Body of pancreas (tissue), 4 donors: ENCODE data around the gene TENT4A. TPM values are rescaled to one million over a fixed set of nuclear protein-coding genes. Genes with fewer than 3 reads are reported as not detected.

Source experiments
- ATAC-seq: fragments of 150-250 bp; one replicate; pipeline ENCODE4 v1.9.1; 2016
- DNase-seq, 4 donors: peaks; one replicate each; pipeline ENCODE4 v3.0.0-alpha.2; 2019
- H3K27ac ChIP-seq, 4 donors: fragments of 200-600 bp; sonication (generic); 1 replicate in 3 of 4; 2 replicates in 1 of 4; pipeline versions ENCODE4 v1.5.1 to v1.6.1; 2016 to 2019; ENCODE audit warnings: mild to moderate bottlenecking in 1 of 4, mixed read lengths in 1 of 4, moderate library complexity in 1 of 4
- H3K27me3 ChIP-seq, 2 donors: fragments of 200-600 bp; sonication (generic); one replicate each; pipeline ENCODE4 v1.6.0; 2016; ENCODE audit warnings: mild to moderate bottlenecking in 1 of 2
- H3K36me3 ChIP-seq, 2 donors: fragments of 200-600 bp; sonication (generic); replicated peaks in 1 of 2; 2 replicates each; pipeline ENCODE4 v1.5.1; 2016; ENCODE audit warnings: low read depth in 2 of 2; ENCODE audit not compliant: insufficient read depth in 1 of 2
- H3K4me1 ChIP-seq: fragments of 200-600 bp; sonication (generic); one replicate; pipeline ENCODE4 v1.6.0; 2016
- H3K4me3 ChIP-seq, 2 donors: fragments of 200-600 bp; sonication (generic); 1 replicate in 1 of 2; 2 replicates in 1 of 2; pipeline ENCODE4 v1.5.1; 2016 to 2019
- H3K9me3 ChIP-seq, 3 donors: fragments of 200-600 bp; sonication (generic); 1 replicate in 2 of 3; 2 replicates in 1 of 3; pipeline ENCODE4 v1.5.1; 2016
- POLR2A ChIP-seq, 3 donors: fragments of 450-650 bp; IDR thresholded peaks; one replicate each; pipeline ENCODE4 v1.6.1; 2016; ENCODE audit warnings: antibody characterized with exemption in 3 of 3, mild to moderate bottlenecking in 2 of 3
- WGBS, 2 donors: methylation state at CpG; one replicate each; pipeline ENCODE4 v1.1.5; 2017; 5-methylcytosine and 5-hydroxymethylcytosine counted together
- intact Hi-C: fragments of 100-400 bp; cut with DNase I; formaldehyde crosslinking; loops from one replicate; pipeline ENCODE4 v1.15.1; 2023
- total RNA-seq, 2 donors: library from RNA; depleted of rRNA; stranded (reverse); fragments of >200 nt; gene quantifications; one replicate each; pipeline ENCODE4 v1.1.0, GENCODE V29; 2016
- TF ChIP-seq, protein P1 (sequence below), 7 experiments: fragments of 450-650 bp in 4 of 7; fragments of 200-600 bp in 3 of 7; sonication (generic) in 3 of 7; IDR thresholded peaks; one replicate each; pipeline ENCODE4 v1.5.1; 2016 to 2019; ENCODE audit warnings: antibody characterized with exemption in 7 of 7

Gene TENT4A
- total RNA-seq, 2 donors from 2014 or later = 11.9 to 27.7 TPM

DNA sequence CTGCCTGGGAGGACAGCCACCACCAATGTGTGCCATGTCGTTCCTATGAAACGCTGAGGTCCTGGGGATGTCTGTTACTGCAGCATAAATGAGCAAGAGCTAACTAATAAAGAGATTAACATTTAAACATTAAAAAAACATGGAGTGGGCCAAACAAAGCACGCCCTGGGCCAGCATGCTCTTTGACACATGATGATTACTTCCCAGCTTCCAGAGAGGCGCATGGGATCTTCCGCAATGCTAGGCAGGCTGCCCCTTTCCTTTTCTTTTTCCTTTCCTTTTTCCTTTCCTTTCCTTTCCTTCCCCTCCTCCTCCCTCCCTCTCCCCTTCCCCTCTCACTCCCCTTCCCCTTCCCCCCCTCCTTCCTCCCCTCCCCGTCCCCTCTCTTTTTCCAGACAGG, 10.6 kb upstream of the TENT4A start:
- no peak for DNase-seq
- Histone ChIP-seq H3K4me1 (peaks cover 12% of the 10 kb centered on the region), H3K9me3 (no peaks in the 10 kb centered on the region), H3K36me3 (no peaks in the 10 kb centered on the region), H3K4me3 (no peak overlapping the region), H3K27me3 (no peaks in the 10 kb centered on the region), H3K27ac (no peak overlapping the region)
- 82 to 95% methylated on average over 5 to 6 of the region's 6 CpGs for WGBS, 2 donors
- TF ChIP-seq, protein P1, sequence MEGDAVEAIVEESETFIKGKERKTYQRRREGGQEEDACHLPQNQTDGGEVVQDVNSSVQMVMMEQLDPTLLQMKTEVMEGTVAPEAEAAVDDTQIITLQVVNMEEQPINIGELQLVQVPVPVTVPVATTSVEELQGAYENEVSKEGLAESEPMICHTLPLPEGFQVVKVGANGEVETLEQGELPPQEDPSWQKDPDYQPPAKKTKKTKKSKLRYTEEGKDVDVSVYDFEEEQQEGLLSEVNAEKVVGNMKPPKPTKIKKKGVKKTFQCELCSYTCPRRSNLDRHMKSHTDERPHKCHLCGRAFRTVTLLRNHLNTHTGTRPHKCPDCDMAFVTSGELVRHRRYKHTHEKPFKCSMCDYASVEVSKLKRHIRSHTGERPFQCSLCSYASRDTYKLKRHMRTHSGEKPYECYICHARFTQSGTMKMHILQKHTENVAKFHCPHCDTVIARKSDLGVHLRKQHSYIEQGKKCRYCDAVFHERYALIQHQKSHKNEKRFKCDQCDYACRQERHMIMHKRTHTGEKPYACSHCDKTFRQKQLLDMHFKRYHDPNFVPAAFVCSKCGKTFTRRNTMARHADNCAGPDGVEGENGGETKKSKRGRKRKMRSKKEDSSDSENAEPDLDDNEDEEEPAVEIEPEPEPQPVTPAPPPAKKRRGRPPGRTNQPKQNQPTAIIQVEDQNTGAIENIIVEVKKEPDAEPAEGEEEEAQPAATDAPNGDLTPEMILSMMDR (IDR thresholded peaks at IDR 0.05) = no peak
- no peak for TF ChIP-seq POLR2A (IDR thresholded peaks at IDR 0.05)
- no peak for ATAC-seq
- intact Hi-C loops = loop anchor here (5.0 kb wide), 1 partner anchor 65 kb away; no protein-coding TSS in a partner anchor

GRCh38 chr5:6703806-6704205, 9.4 kb upstream of the TENT4A start:
- TF ChIP-seq, protein P1 (IDR thresholded peaks at IDR 0.05) = no peak
- intact Hi-C loops = loop anchor here (5.0 kb wide), 1 partner anchor 67 kb away; no protein-coding TSS in a partner anchor
- Histone ChIP-seq H3K27ac (peak overlapping the region; percentile 56 to 79 (median 66)), H3K4me3 (no peak overlapping the region), H3K9me3 (no peaks in the 10 kb centered on the region), H3K27me3 (no peaks in the 10 kb centered on the region), H3K36me3 (no peaks in the 10 kb centered on the region), H3K4me1 (peaks cover 12% of the 10 kb centered on the region)
- ATAC-seq (no peak), DNase-seq (no peak)
- 67 to 70% methylated on average over 6 of the region's 6 CpGs for WGBS, 2 donors

DNA sequence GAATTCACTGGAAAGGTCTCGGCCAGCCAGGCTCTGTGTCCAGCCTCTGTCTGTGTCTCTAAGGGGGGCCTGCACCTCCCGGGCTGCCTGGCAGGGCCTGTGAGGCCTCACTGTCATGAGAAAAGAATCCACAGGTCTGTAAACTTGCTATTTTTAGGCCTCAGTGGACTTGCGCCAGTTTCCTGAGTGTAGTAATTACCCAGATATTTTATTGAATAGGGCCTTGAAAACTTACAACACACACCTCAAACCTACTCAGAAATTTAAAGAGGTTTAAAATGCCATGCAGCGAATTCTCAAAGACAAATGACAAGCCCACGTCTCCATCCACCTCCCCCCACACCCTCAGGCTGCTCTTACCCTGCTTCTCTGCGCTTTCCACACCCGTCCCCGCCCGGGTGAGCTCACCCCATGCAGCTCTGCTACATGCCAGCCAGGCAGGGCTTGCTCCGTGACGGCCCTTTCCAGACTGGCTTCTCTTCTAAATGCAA, 8.8 kb upstream of the TENT4A start:
- TF ChIP-seq, protein P1 (IDR thresholded peaks at IDR 0.05) = no peak
- TF ChIP-seq POLR2A (IDR thresholded peaks at IDR 0.05) = no peak
- Histone ChIP-seq H3K27ac (peak overlapping the region; percentile 56 to 79 (median 66)), H3K4me1 (peaks cover 12% of the 10 kb centered on the region), H3K4me3 (no peak overlapping the region), H3K27me3 (no peaks in the 10 kb centered on the region), H3K9me3 (no peaks in the 10 kb centered on the region), H3K36me3 (no peaks in the 10 kb centered on the region)
- intact Hi-C loops = loop anchor here (5.0 kb wide), 1 partner anchor 67 kb away; no protein-coding TSS in a partner anchor
- 36 to 45% methylated on average over 11 of the region's 11 CpGs for WGBS, 2 donors
- DNase-seq (peak; percentile 40 to 58 (median 55)), ATAC-seq (peak; percentile 85)

DNA sequence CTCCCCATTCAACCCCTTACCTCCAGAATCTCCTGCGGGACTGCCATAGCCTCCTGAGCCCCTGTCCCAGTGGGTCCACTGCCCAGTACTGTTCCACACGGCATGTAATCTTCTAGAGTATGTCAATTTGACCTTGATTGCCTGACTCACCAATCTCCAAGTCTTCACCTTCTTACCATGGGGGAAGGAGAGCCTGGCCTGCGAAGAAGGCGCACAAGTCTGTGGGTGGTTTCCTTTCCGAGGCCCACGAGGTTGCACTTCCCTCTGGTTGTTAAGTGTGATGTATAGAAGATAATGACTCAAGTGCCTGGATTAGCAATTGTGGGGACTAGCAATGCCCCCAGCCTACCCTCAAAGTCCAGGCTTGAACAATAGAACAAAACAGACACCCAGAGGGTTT, 8.1 kb upstream of the TENT4A start:
- no peaks in the 10 kb centered on the region for H3K9me3 ChIP-seq
- H3K27me3 ChIP-seq = no peaks in the 10 kb centered on the region
- WGBS, 2 donors = 62 to 71% methylated on average over 6 of the region's 6 CpGs
- DNase-seq = no peak
- H3K4me3 ChIP-seq = no peak overlapping the region
- H3K4me1 ChIP-seq = peaks cover 12% of the 10 kb centered on the region
- no peak for TF ChIP-seq POLR2A (IDR thresholded peaks at IDR 0.05)
- TF ChIP-seq, protein P1 (IDR thresholded peaks at IDR 0.05) = no peak
- intact Hi-C loops = no loop called here
- no peaks in the 10 kb centered on the region for H3K36me3 ChIP-seq
- ATAC-seq = no peak
- peak overlapping the region; percentile 56 to 79 (median 66) for H3K27ac ChIP-seq

DNA sequence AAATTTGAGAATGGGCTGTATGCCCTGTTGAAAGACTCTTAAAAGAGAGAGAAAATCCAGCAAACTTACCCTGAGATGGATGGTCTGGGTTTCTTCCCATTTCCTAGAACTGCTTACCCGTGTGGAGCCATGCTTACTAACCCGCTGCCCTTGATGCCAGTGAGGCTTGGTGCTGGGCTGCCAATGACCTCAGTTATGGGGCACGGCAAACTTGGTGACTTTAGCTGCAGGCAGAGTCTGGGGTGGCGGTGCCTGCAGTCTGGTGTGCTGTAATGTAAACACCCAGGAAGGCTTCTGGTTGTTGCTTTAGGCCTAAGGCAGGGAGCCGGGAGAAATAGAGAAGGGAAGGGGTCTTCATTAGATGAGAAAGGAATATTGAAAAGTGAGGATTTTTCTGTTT, 7.3 kb upstream of the TENT4A start:
- H3K27ac ChIP-seq = no peak overlapping the region
- 85 to 89% methylated on average over 5 of the region's 5 CpGs for WGBS, 2 donors
- DNase-seq (no peak), ATAC-seq (no peak)
- intact Hi-C loops = no loop called here
- no peaks in the 10 kb centered on the region for H3K36me3 ChIP-seq
- H3K4me3 ChIP-seq = no peak overlapping the region
- H3K4me1 ChIP-seq = peaks cover 12% of the 10 kb centered on the region
- TF ChIP-seq, protein P1 (IDR thresholded peaks at IDR 0.05) = no peak
- TF ChIP-seq POLR2A (IDR thresholded peaks at IDR 0.05) = no peak
- no peaks in the 10 kb centered on the region for H3K9me3 ChIP-seq
- H3K27me3 ChIP-seq = no peaks in the 10 kb centered on the region
